ENCODE data around the gene RPS6KA2. TPM values are rescaled to one million over a fixed set of nuclear protein-coding genes. Genes with fewer than 3 reads are reported as not detected.

Gene RPS6KA2
- total RNA-seq, 2 donors from 2014 or later = 78.6 to 131 TPM

DNA sequence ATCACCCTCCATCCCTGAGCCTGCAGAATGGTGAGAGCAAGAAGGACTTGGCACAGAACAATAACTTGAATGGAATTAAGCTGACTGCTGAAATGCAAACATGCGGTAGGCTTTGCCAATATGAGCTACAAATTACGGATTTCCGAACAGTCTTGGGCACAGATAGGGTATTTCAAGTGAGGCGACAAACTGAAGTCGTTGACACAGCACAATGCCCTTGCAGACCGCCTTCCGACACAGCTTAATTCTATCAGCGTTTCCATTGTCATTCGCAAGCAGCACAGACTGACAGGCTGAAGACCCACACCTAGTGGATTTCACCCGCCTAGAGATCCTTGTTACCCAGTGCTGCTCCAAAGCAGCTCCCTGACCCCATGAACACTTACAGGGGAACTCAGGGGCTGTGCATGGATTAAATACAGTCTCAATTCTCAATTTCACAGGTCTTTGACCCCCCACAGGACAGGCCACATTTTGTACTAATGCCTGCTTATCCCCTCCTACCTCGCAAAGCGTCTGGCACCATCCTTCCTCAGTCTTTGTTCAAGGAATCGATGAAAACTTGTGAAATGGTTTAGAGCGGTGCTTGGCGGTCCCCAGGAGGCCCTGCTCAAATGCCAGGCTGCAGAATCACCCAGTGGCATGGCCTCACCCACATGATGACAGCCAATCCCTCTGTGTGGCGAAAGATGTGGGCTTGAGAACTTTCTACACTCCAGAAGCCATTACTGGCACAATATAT is 75.1 kb downstream of the RPS6KA2 start:
- Histone ChIP-seq H3K27ac (no peak overlapping the region), H3K36me3 (no peaks in the 10 kb centered on the region), H3K4me1 (peaks cover 0 to 39% of the 10 kb centered on the region in 2 donors), H3K27me3 (no peaks in the 10 kb centered on the region), H3K4me3 (no peak overlapping the region), H3K9me3 (no peaks in the 10 kb centered on the region)
- TF ChIP-seq, protein P1, sequence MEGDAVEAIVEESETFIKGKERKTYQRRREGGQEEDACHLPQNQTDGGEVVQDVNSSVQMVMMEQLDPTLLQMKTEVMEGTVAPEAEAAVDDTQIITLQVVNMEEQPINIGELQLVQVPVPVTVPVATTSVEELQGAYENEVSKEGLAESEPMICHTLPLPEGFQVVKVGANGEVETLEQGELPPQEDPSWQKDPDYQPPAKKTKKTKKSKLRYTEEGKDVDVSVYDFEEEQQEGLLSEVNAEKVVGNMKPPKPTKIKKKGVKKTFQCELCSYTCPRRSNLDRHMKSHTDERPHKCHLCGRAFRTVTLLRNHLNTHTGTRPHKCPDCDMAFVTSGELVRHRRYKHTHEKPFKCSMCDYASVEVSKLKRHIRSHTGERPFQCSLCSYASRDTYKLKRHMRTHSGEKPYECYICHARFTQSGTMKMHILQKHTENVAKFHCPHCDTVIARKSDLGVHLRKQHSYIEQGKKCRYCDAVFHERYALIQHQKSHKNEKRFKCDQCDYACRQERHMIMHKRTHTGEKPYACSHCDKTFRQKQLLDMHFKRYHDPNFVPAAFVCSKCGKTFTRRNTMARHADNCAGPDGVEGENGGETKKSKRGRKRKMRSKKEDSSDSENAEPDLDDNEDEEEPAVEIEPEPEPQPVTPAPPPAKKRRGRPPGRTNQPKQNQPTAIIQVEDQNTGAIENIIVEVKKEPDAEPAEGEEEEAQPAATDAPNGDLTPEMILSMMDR (IDR thresholded peaks at IDR 0.05) = no peak
- DNase-seq (ENCODE audit: low spot score) = no peak

DNA sequence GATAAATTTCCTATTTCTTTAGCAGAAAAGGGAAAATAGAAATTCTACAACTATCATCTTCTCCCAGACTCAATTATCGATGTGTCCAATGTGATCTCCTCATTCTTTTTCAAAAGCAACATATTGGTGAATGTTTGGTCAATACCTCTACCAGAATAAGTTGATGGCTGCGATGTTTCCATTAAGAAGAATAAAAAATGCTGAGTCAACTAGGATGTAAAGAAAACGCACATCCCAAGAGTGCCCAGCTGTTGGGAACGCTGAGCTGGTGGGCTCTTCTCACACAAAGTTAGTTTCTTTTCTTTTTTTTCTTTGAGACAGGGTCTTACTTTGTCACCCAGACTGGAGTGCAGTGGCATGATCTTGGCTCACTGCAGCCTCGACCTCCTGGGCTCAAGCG is 80.4 kb downstream of the RPS6KA2 start:
- H3K27me3 ChIP-seq = no peaks in the 10 kb centered on the region
- DNase-seq (ENCODE audit: low spot score) = no peak
- H3K4me3 ChIP-seq = no peak overlapping the region
- TF ChIP-seq, protein P1 (IDR thresholded peaks at IDR 0.05) = no peak
- no peaks in the 10 kb centered on the region for H3K36me3 ChIP-seq
- H3K4me1 ChIP-seq = peaks cover 0 to 9% of the 10 kb centered on the region in 2 donors
- H3K27ac ChIP-seq = no peak overlapping the region
- H3K9me3 ChIP-seq = no peaks in the 10 kb centered on the region

DNA sequence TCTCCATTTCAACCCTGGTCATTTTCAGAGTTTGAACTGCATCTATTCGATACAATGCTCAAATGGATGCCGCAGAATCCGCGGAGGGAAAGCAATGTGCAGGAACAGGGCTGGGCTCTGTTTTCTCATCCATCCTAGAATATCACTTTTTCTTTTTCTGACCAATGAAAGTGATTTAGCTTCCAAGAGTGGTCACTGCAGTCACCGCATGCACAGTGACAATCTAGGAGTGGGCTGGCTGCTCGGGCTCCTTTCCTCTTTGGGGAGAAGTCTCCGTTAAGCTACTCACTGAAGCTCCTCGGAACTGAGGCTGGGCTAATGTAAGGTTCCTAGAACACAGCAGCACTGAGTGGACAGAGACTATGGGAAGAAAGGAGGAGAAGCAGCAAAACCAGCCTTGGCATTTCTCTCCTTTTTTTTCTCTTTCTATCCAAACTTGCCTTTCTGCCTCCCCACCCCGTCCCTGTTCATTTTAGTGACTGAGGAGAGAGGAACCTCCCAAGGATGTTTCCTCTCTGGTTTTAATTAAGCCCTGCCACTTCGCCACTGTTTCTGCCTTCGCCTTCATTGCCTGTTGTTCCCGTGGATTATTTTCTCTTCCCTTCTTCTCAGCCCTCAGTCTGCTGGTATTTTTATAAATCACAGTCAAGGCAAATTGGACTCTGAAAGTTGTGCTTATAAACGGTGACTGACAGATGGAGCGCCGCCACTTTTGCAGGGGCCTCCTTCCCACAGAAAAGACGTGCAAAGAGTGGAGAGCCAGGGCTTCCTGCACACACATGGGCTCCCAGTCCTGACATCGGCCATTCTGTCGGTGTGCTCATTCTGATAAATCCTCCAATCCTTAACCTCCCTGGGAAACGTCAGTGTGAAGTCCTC is 81.7 kb downstream of the RPS6KA2 start:
- Histone ChIP-seq H3K9me3 (no peaks in the 10 kb centered on the region), H3K36me3 (no peaks in the 10 kb centered on the region), H3K4me1 (peaks cover 0 to 13% of the 10 kb centered on the region in 2 donors), H3K27ac (no peak overlapping the region), H3K27me3 (no peaks in the 10 kb centered on the region), H3K4me3 (no peak overlapping the region)
- no peak for DNase-seq (ENCODE audit: low spot score)
- TF ChIP-seq, protein P1 (IDR thresholded peaks at IDR 0.05) = no peak

DNA sequence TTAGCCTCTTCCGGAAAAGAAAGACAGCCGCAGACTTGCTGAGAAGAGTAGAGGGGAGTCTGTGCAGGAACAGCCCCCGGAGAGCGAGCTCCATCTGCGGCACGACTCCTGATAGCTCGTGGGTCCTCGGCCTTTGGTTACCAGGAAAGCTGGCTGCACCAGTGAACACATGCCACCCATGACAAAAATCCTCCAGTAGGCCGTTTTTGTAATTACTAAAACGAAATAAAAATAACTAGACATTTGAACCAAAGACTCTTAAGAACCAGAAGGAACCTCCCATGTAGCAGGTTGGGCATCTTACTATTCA is 82.8 kb downstream of the RPS6KA2 start:
- TF ChIP-seq, protein P1 (IDR thresholded peaks at IDR 0.05) = no peak
- no peaks in the 10 kb centered on the region for H3K27me3 ChIP-seq
- no peak for DNase-seq (ENCODE audit: low spot score)
- H3K27ac ChIP-seq = no peak overlapping the region
- no peak overlapping the region for H3K4me3 ChIP-seq
- H3K4me1 ChIP-seq = peaks cover 0 to 22% of the 10 kb centered on the region in 2 donors
- H3K9me3 ChIP-seq = no peaks in the 10 kb centered on the region
- H3K36me3 ChIP-seq = no peaks in the 10 kb centered on the region

DNA sequence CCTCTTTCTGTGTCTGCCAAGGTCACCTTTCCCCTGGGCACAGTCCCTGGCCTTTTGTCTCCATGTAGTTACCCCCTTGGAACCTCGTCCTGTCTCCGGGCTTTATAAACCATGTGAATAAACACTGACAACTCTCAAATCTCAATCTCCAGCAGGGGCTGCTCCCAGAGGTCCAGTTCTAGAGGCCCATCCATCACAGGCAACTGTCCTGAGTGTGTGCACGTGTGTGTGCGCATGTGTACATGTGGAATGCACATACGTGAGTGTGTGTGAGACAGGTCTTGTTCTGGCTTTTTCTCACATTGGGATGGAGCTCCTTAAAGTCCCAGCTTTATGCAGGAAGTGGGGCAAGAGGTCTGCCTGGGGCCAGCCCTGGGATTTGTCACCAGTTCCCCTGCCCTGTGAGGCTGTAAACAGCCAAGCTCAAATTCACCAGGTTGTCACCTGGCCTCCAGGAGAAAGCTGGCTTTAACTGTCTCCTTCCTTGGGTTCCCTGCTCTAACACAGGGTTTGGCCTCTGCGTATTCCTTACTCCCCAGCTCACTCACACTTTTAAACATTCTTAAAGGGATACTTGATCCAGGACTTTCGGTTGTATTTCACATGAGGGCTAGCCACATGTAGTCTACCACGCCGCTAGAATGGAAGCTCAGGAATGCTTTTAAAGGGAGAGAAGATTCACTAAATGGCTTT is 83.3 kb downstream of the RPS6KA2 start:
- H3K4me1 ChIP-seq = peaks cover 0 to 22% of the 10 kb centered on the region in 2 donors
- no peak overlapping the region for H3K4me3 ChIP-seq
- H3K27ac ChIP-seq = no peak overlapping the region
- TF ChIP-seq, protein P1 (IDR thresholded peaks at IDR 0.05) = no peak
- no peaks in the 10 kb centered on the region for H3K27me3 ChIP-seq
- no peaks in the 10 kb centered on the region for H3K36me3 ChIP-seq
- no peak for DNase-seq (ENCODE audit: low spot score)
- no peaks in the 10 kb centered on the region for H3K9me3 ChIP-seq

Measured in right atrium auricular region (tissue), 2 donors.